HepG2 (cell line): ENCODE data around the gene ZFAND3.

Source experiments
- ZFP41 ChIP-seq: sonication (generic); formaldehyde crosslinking; IDR thresholded peaks from 2 replicates; pipeline ENCODE4 v1.4.0; 2020; ENCODE audit warnings: mild to moderate bottlenecking, missing genetic modification reagents, borderline replicate concordance
- ZNF879 ChIP-seq: sonication (generic); formaldehyde crosslinking; IDR thresholded peaks from 2 replicates; pipeline ENCODE4 v1.8.1; 2023; ENCODE audit warnings: missing genetic modification reagents
- TF ChIP-seq, protein P1 (sequence below): sonication (generic); formaldehyde crosslinking; IDR thresholded peaks from 2 replicates; pipeline ENCODE4 v1.4.0; 2020; ENCODE audit warnings: missing genetic modification reagents, borderline replicate concordance

DNA sequence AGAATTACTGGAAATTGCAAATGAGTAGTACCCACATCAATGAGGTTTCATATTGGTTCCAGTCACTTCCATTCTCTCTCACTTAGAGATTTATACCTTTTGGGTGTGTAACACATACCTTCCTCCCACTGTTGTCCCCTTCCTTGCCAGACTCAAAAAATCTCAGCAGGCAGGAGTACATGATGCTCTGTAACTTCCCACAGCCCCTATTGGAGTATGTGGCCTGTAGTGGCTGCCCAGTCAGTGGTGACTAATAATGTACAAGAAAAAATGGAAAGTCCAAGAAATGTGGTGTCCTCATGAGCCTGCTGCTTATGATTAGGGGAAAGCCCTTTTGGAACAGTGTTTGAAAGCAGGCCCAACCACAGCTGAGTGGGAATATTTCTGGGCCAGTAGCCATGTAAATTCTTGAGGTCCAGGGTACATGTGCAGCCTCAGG, 312.0 kb downstream of the ZFAND3 start:
- TF ChIP-seq, protein P1, sequence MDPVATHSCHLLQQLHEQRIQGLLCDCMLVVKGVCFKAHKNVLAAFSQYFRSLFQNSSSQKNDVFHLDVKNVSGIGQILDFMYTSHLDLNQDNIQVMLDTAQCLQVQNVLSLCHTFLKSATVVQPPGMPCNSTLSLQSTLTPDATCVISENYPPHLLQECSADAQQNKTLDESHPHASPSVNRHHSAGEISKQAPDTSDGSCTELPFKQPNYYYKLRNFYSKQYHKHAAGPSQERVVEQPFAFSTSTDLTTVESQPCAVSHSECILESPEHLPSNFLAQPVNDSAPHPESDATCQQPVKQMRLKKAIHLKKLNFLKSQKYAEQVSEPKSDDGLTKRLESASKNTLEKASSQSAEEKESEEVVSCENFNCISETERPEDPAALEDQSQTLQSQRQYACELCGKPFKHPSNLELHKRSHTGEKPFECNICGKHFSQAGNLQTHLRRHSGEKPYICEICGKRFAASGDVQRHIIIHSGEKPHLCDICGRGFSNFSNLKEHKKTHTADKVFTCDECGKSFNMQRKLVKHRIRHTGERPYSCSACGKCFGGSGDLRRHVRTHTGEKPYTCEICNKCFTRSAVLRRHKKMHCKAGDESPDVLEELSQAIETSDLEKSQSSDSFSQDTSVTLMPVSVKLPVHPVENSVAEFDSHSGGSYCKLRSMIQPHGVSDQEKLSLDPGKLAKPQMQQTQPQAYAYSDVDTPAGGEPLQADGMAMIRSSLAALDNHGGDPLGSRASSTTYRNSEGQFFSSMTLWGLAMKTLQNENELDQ, result no peak
- TF ChIP-seq ZNF879 (CRISPR knock-in tag) (no peak), ZFP41 (CRISPR knock-in tag) (no peak)
